ENCODE measurements around the gene ARPC1A.
A peak's percentile ranks its signal among the peaks of the same experiment; 100 is the strongest.
"Not testable (repeated sequence)": the region's sequence is repeated elsewhere in the genome, so short reads cannot be mapped to it uniquely, and the experiment has no call there.

Gene ARPC1A

GRCh38 chr7:99325592-99326407 is at the start of gene ARPC1A:
TSS of gene ARPC1A (plus strand) at chr7:99325898. CDS start at chr7:99333354, 7,456 bp downstream.
- DNase-seq (ENCODE audit: extremely low read depth in 1 of 2, low read depth in 1 of 2): peak; percentile 63 to 87

GRCh38 chr7:99278180-99278579 is 47.5 kb upstream of the ARPC1A start:
- no peak for DNase-seq (ENCODE audit: extremely low read depth in 1 of 2, low read depth in 1 of 2)

- DNase-seq (ENCODE audit: extremely low read depth in 1 of 2, low read depth in 1 of 2): not testable (repeated sequence)
These were observed 41.5 kb upstream of the ARPC1A start for GRCh38 chr7:99284165-99284564.

DNA sequence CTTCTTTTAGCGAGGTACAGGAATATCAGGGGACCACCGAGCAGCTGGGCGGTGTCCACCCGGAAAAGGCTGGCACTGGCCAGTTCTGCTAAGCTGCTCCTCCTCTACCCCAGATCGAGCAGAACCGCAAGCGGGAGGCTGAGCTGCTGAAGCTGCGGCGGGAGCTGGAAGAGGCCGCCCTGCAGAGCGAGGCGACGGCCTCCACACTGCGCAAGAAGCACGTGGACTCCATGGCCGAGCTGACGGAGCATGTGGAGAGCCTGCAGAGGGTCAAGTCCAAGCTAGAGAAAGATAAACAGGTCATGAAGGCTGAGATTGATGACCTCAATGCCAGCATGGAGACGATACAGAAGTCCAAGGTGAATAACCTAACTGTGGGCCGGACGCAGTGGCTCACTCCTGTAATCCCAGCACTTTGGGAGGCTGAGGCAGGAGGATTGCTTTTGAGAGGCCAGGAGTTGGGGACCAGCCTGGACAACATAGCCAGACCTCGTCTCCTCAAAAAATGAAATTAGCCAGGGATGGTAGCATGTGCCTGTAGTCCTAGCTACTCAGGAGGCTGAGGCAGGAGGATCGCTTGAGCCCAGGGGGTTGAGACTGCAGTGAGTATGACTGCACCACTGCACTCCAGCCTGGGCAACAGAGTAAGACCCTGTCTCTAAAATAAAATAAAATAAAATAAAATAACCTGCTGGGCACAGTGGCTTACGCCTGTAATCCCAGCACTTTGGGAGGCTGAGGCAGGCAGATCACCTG is 37.7 kb upstream of the ARPC1A start:
- no peak for DNase-seq (ENCODE audit: extremely low read depth in 1 of 2, low read depth in 1 of 2)

DNA sequence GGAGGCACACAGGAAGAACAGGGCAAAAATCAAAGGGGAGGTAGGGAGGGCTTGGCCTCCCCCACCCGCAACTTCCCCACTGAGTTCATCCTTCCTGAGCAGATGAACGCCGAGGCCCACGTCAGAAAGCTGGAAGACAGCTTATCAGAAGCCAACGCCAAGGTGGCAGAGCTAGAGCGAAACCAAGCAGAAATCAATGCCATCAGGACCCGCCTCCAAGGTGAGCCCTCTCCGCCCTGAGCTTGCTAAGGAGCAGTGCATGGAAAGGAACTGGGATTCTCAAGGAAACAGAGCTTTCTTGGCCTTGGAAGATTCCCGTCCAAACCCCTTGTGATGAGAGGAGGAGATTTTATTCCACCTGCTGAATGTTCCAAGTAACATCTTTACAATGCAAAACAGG is 36.5 kb upstream of the ARPC1A start:
- no peak for DNase-seq (ENCODE audit: extremely low read depth in 1 of 2, low read depth in 1 of 2)

DNA sequence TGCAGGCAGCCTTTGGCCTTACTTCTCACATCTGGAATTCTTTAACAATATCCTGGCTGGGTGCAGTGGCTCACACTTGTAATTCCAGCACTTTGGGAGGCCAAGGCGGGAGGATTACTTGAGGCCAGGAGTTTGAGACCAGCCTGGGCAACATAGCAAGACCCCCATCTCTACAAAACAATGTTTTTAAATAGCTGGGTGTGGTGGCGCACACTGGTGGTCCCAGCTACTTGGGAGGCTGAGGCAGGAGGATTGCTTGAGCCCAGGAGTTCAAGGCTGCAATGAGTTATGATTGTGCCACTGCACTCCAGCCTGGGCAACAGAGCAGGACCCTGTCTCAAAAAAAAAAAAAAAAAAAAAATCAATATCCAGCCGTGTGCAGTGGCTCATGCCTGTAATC is 35.5 kb upstream of the ARPC1A start:
- DNase-seq (ENCODE audit: extremely low read depth in 1 of 2, low read depth in 1 of 2): not testable (repeated sequence)

- no peak for DNase-seq (ENCODE audit: extremely low read depth in 1 of 2, low read depth in 1 of 2)
These were observed 34.6 kb upstream of the ARPC1A start for GRCh38 chr7:99290980-99291607.

- DNase-seq (ENCODE audit: extremely low read depth in 1 of 2, low read depth in 1 of 2): no peak
These were observed 33.6 kb upstream of the ARPC1A start for GRCh38 chr7:99292127-99292526.

GRCh38 chr7:99293167-99293566 is 32.5 kb upstream of the ARPC1A start:
- no peak for DNase-seq (ENCODE audit: extremely low read depth in 1 of 2, low read depth in 1 of 2)

- DNase-seq (ENCODE audit: extremely low read depth in 1 of 2, low read depth in 1 of 2): no peak
These were observed 32.0 kb upstream of the ARPC1A start for GRCh38 chr7:99293650-99294049.

- DNase-seq (ENCODE audit: extremely low read depth in 1 of 2, low read depth in 1 of 2): no peak
These were observed 29.2 kb upstream of the ARPC1A start for GRCh38 chr7:99296471-99296870.

- no peak for DNase-seq (ENCODE audit: extremely low read depth in 1 of 2, low read depth in 1 of 2)
These were observed 24.2 kb upstream of the ARPC1A start for GRCh38 chr7:99301496-99301895.

- DNase-seq (ENCODE audit: extremely low read depth in 1 of 2, low read depth in 1 of 2): no peak
These were observed 20.0 kb upstream of the ARPC1A start for GRCh38 chr7:99305473-99306260.

DNA sequence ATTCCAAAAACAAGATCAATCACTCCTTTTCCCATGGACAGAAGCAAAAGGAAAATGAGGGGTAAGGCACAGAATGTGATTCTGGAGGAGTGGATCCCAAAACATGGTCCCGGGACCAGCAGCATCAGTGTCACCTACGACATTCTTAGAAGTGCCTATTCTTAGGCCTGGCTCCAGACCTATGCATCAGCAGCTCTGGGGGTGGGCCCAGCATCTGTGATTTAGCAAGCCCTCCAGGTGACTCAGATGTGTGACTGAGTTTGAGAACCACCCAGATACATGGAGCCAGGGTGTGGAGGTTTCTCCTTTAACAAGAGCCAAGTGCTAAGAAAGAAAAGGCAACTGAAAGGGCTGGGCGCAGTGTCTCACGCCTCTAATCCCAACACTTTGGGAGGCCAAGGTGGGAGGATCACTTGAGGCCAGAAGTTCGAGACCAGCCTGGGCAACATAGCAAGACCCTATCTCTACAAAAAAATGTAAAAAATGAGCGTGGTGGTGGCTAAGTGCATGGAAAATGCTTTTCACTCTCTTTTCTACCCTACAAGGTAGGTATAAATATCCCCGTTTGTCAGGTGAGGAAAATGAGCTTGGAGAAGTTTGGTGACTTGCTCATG is 17.1 kb upstream of the ARPC1A start:
- DNase-seq (ENCODE audit: extremely low read depth in 1 of 2, low read depth in 1 of 2): no peak

GRCh38 chr7:99309111-99309510 is 16.6 kb upstream of the ARPC1A start:
- DNase-seq (ENCODE audit: extremely low read depth in 1 of 2, low read depth in 1 of 2): no peak

DNA sequence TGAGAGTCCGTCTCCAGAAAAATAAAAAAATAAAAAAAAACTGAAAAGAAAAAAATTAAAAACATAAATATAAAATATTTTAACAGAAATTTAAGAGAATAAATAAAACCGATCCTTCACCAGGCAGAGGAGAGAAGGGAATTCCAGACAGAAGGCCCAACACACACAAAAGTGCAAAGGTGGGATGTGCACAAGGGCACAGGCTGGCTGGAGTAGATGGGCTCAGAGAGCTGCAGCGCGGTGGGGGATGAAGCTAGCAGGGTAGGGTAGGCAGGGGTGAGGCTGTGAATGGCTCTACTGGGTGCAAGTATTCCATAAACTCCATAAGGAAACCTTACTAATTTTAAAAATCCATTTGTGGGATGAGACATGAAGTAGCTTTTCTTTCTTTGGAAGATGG is 15.7 kb upstream of the ARPC1A start:
- DNase-seq (ENCODE audit: extremely low read depth in 1 of 2, low read depth in 1 of 2): no peak

GRCh38 chr7:99311702-99312101 is 14.0 kb upstream of the ARPC1A start:
- no peak for DNase-seq (ENCODE audit: extremely low read depth in 1 of 2, low read depth in 1 of 2)

DNA sequence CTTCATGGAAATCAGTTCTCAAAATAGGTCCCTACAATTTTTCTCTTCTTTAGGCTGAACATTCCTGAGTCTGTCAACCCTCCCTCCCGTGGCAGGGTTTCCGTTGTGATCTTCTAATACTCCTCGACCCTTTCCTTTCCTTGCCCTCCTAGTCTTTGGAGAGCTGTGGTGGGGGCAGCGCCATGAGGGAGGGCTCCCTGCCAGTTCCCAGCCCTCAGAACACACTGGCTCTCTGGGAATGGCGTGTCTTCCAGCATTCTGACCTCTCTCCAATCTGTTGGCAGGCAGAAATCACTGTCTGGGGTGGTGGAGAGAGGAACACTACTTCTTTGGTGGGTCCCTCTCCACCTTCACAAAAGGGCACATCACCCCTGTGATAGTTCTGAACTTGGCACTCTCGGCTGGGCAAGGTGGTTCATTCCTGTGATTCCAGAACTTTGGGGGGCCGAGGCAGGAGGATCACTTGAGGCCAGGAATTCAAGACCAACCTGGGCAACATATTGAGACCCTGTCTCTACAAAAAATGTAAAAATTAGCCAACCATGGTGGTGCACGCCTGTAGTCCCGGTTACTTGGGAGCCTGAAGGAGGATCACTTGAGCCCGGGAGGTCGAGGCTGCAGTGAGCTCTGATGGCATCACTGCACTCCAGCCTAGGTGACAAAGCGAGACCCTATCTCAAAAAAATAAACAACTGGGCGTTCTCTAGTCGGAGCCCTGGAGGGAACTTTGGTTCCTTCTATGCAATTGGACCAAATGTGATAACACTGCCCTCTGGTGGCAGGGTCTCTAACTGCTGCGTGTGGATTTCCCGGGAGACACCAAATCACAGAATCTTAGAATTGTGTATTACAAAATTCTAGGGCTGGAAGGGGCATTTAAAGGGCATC is 13.1 kb upstream of the ARPC1A start:
- DNase-seq (ENCODE audit: extremely low read depth in 1 of 2, low read depth in 1 of 2): peak; percentile 27 to 62

DNA sequence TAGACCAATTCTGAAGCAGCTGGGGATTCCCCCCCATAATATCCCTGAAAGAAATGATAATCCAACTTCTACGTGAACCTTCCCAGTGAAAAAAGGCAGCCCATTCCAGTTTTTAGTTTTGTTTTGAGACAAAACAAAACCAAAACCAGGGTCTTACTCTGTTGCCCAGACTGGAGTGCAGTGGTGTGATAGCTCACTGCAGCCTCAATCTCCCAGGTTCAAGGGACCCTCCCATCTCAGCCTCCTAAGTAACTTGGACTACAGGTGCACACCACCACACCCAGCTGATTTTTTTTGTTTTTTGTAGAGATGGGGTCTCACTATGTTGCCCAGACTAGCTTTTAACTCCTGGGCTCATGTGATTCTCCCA is 12.5 kb upstream of the ARPC1A start:
- no peak for DNase-seq (ENCODE audit: extremely low read depth in 1 of 2, low read depth in 1 of 2)

- no peak for DNase-seq (ENCODE audit: extremely low read depth in 1 of 2, low read depth in 1 of 2)
These were observed 11.2 kb upstream of the ARPC1A start for GRCh38 chr7:99314504-99314903.
